Measurements from ENCODE around the gene FBXW9.
"Not testable (repeated sequence)": the region's sequence is repeated elsewhere in the genome, so short reads cannot be mapped to it uniquely, and the experiment has no call there.

Gene FBXW9

DNA sequence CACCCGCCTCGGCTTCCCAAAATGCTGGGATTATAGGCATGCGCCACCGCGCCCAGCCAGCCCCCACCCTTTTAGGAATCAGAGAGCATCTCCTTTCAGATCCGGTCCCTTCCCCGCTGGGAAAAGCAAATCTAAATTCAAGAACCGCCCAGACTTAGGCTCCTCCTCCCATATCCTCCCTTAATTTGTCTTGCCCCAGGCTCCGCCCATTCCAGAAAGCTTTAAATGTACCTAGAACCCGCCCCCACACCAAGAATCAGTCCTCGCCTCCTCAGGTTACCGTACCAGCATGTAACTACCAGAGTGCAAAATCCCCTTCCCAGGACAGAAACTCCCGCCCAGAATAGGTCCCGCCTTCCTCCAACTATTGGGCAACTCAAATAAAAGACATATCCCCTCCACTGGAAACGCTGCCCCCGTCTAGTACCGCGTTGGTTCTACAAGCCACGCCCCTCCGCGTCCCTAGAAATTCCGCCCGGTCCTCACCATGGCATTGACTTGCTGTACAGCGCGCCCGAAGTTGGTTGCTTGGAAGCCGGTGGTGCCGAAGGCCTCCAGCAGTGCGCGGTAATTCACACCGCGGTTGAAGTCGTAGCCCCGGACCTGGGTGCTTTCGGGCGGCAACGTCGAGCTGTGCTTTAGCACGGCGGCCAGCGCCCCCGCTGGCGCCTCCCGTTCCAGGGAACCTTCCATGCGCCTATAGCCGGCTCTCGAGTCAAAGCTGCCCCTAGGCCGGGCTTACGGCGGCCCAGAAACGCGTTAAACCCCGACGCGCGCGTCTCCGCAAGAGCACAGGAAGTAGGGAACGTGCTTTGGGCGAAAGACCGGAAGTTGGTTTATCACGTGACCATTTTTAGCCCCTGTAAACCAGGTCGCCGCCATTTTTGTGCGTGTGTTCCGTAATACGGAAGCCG, 15.1 kb downstream of the FBXW9 start, which contains the start of gene DHPS:
Gene DHPS, minus strand, starts transcription at position 807 of the 914 bp plus-strand sequence. Its CDS starts 114 bp downstream, at position 693.
- peak; percentile 23 to 94 (median 78) for DNase-seq

DNA sequence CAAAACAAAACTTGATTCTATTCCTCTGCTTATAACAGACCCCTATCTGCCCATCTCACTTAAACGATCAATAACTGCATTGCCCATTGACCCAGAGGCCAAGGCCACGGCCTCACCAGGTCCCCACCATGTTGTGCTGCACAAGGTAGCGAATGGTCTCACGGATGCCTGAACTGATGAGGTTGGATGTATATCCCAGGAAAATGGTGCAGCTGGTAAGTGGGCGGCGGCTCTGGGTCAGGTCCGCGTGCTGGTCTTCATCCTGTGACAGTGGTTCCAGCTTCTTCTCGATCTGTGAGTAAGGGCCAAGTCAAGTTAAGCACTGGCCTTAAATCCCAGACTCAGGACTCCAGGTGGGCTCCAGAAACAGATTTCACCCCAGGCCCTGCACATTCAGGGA, 16.4 kb downstream of the FBXW9 start:
- no peak for DNase-seq

DNA sequence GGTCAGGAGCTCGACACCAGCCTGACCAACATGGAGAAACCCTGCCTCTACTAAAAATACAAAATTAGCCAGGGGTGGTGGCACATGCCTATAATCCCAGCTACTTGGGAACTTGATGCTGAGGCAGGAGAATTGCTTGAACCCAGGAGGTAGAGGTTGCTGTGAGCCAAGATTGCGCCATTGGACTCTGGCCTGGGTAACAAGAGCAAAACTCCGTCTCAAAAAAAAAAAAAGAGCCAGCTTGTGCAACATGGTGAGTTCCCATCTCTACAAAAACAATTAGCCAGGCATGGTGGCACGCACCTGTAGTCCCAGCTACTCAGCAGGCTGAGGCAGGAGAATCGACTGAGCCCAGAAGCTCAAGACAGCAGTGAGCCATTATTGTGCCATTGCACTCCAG, 18.4 kb downstream of the FBXW9 start:
- DNase-seq, result not testable (repeated sequence)

GRCh38 chr19:12676928-12677327, 19.5 kb downstream of the FBXW9 start:
- DNase-seq, result no peak

DNA sequence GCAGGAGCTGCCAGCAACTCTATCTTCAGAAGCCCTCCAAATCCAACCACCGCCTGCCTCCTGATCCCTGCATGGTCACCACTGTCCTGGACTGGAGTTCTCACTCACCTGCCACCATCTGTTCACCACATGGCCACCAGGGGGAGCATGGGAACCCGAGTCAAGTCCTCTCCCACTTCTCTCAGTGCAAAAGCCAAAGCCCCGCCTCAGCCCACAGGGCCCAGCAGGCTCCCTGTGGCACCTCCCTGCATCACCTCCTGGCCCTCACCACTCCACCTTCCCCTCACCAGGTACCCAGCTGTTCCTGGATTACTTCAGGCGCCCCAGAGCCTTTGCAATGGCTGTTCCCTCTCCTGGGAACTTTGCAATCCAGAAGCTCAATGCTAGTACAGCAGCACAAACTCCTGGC, 20.0 kb downstream of the FBXW9 start:
- DNase-seq, result peak in 47 of 51 donors; percentile 4 to 78 (median 38)

GRCh38 chr19:12675940-12676339, 20.5 kb downstream of the FBXW9 start:
- DNase-seq, result no peak

GRCh38 chr19:12675399-12675798, 21.0 kb downstream of the FBXW9 start:
- no peak for DNase-seq

DNA sequence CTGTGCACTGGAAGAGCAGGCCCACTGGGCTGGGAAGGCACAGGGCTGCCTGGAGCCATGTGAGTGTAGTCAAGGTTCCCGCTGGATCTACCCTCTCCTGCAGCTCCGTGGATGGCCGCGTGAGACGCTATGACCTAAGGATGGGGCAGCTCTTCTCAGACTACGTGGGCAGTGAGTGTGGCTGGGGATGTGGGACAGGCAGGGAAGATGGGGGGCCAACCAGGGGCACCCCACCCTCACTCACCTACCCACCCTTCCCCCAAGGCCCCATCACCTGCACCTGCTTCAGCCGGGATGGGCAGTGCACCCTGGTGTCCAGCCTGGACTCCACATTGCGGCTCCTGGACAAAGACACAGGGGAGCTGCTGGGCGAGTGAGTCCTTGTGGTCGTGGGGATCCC, 23.7 kb downstream of the FBXW9 start:
- no peak for DNase-seq

DNA sequence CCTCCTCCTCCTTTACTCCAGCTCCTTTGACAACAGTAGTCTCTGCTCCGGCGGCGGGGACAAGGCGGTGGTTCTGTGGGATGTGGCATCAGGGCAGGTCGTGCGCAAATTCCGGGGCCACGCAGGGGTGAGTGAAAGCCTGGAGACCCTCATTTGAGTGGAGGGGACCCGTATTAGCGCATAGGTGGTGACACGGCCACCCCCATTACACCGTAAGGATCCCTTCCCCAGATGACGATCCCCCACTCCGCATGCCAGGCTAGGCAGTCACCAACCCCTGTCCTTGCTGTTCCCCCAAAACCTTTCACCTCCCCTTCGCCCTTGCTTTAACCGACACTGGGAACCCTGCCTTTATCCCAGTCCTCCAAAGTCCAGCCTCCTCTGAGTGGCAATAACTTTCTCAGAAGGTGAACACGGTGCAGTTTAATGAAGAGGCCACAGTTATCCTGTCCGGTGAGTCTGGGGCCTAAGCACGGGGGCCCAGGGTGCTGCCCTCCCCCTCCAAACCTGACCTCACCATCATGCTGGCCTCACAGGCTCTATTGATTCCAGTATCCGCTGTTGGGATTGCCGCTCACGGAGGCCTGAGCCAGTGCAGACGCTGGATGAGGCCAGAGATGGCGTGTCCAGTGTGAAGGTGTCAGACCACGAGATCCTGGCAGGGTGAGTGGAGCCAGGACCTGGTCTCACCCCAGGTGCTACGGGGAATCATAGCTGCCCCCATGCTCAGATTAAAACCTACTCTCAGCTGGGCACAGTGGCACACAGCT, 26.1 kb downstream of the FBXW9 start:
- DNase-seq, result no peak

- DNase-seq, result peak in 50 of 51 donors; percentile 34 to 97 (median 70)
Observed at GRCh38 chr19:12669270-12670158, 26.9 kb downstream of the FBXW9 start.

GRCh38 chr19:12668932-12669269, 27.5 kb downstream of the FBXW9 start:
- DNase-seq, result peak in 26 of 51 donors; percentile 35 to 82 (median 60)

GRCh38 chr19:12668346-12668745, 28.1 kb downstream of the FBXW9 start:
- no peak for DNase-seq

GRCh38 chr19:12667731-12668302, 28.6 kb downstream of the FBXW9 start:
- no peak for DNase-seq

DNA sequence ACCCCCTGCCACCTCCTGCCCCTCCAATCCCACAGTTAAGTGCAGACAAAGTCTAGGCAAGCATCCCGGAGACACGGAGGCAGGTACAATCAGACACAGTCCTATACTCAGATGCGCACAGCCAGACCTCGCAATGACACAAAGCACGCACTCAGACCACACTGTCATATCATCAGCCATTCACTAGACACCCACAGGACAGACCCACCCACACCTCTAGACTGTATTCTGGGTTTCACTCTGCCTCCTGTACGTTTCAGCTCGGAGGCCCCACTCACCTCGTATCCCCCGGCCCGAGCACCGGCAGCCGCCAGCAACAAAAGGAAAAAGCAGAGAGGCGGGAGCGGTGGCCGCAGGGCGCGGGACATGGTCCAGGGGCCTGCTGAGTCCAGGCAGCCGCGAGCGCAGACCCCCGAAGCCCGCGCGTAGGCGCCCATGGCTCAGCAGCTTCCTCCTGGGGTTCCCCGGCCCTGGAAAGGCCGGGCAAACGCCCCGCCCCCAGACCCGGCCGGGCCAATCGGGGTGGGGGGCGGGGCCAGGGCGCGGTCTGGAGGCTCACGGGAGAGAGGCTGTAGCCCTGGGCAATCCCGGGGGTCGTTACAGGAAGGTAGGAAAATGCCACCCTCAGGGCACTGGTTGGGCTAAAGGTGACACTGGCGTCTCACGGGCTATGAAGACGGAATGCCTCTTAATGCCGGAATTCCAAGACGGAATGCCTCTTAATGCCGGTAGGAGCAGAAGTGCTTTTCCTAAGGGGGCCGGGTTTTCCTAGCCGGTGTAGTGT, 30.0 kb downstream of the FBXW9 start, which contains the start of the genes MAN2B1 and WDR83:
Gene MAN2B1, minus strand, starts transcription at position 478 of the 784 bp plus-strand sequence. Its CDS starts 41 bp downstream, at position 437.
Gene WDR83, plus strand, starts transcription at position 543 of the 784 bp plus-strand sequence. CDS start 2,984 bp downstream, outside the sequence.
- DNase-seq, result peak in 49 of 51 donors; percentile 20 to 82 (median 55)

GRCh38 chr19:12665671-12666264, 30.7 kb downstream of the FBXW9 start:
- no peak for DNase-seq

DNA sequence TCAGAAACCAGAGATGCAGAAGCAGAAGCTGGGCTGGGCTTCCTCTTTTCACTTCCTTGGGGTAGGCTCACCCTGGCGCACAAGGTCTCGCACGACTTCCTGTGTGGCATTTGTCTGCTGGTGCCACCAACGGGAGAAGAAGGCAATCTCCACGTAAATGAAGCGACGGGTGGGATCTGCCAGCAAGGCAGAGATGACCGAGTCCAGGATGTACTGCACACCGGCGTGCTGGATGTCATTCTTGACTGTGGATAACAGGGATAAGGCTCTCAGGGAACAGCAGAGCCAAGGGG, 31.2 kb downstream of the FBXW9 start:
- DNase-seq, result peak in 17 of 51 donors; percentile 4 to 46 (median 20)

- DNase-seq, result no peak
Observed at GRCh38 chr19:12664406-12665280, 31.8 kb downstream of the FBXW9 start.

DNA sequence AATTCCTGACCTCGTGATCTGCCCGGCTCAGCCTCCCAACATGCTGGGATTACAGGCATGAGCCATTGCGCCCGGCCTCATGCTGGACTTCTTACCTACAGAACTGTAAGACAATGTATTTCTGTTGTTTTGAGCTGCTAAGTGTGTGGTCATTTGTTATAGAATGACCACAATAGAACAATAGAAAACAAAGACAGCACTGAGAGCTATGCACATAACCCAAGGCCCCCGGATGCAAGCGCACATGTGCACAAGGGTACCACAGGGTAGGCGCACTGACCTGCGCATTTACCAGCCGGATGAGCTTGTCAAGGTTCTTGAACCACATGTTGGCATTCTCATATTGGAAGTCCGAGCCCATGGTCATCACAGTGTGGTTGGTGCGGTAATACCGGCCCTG, 35.5 kb downstream of the FBXW9 start:
- DNase-seq, result peak in 18 of 51 donors; percentile 7 to 50 (median 16)

- DNase-seq, result no peak
Observed at GRCh38 chr19:12657966-12658365, 38.5 kb downstream of the FBXW9 start.
